Loucy (cell line): ENCODE data around the gene KDM4B.

ENCODE experiments used
- H2AFZ ChIP-seq: fragments of 200-600 bp; sonication (generic); 2 replicates; pipeline ENCODE4 v1.6.0; 2016; ENCODE audit warnings: antibody characterized with exemption, mild to moderate bottlenecking, low read length, moderate library complexity
- H3F3A ChIP-seq: fragments of 200-600 bp; 2 replicates; pipeline ENCODE4 v1.6.0; 2016; ENCODE audit warnings: antibody characterized with exemption, low read depth, mild to moderate bottlenecking
- H3K27me3 ChIP-seq: fragments of 200-600 bp; sonication (generic); 2 replicates; pipeline ENCODE4 v1.6.1; 2014; ENCODE audit warnings: low read length, mild to moderate bottlenecking; ENCODE audit not compliant: insufficient read depth, poor library complexity, severe bottlenecking
- H3K36me3 ChIP-seq: fragments of 200-600 bp; sonication (generic); 2 replicates; pipeline ENCODE4 v1.6.1; 2016; ENCODE audit warnings: low read length; ENCODE audit not compliant: insufficient read depth
- H3K4me1 ChIP-seq: fragments of 200-600 bp; sonication (generic); 2 replicates; pipeline ENCODE4 v1.5.1; 2014; ENCODE audit warnings: low read length, mild to moderate bottlenecking; ENCODE audit not compliant: insufficient read depth, poor library complexity, severe bottlenecking
- H3K4me2 ChIP-seq: fragments of 200-600 bp; sonication (generic); 2 replicates; pipeline ENCODE4 v1.6.0; 2014; ENCODE audit warnings: antibody characterized with exemption, low read length, low read depth, mild to moderate bottlenecking; ENCODE audit not compliant: poor library complexity, severe bottlenecking
- H3K4me3 ChIP-seq: fragments of 200-600 bp; sonication (generic); 2 replicates; pipeline ENCODE4 v1.5.1; 2014; ENCODE audit warnings: low read length, mild to moderate bottlenecking, mixed read lengths; ENCODE audit not compliant: poor library complexity, severe bottlenecking
- H3K79me2 ChIP-seq: fragments of 200-600 bp; sonication (generic); 2 replicates; pipeline ENCODE4 v1.6.1; 2014; ENCODE audit warnings: low read length; ENCODE audit not compliant: insufficient read depth
- H3K9ac ChIP-seq: fragments of 200-600 bp; sonication (generic); 2 replicates; pipeline ENCODE4 v1.6.0; 2014; ENCODE audit warnings: mild to moderate bottlenecking, low read depth, low read length, moderate library complexity; ENCODE audit not compliant: poor library complexity, severe bottlenecking
- H3K9me2 ChIP-seq: fragments of 200-600 bp; sonication (generic); replicated peaks from 2 replicates; pipeline ENCODE4 v1.6.1; 2016; ENCODE audit warnings: low read depth, low read length, mixed read lengths
- H3K9me3 ChIP-seq: fragments of 200-600 bp; sonication (generic); 2 replicates; pipeline ENCODE4 v1.6.1; 2014; ENCODE audit warnings: mild to moderate bottlenecking, antibody characterized with exemption, low read length, low read depth; ENCODE audit not compliant: insufficient read depth
- H4K20me1 ChIP-seq: fragments of 200-600 bp; sonication (generic); 2 replicates; pipeline ENCODE4 v1.6.0; 2014; ENCODE audit warnings: antibody characterized with exemption, low read length, mild to moderate bottlenecking; ENCODE audit not compliant: insufficient read depth, poor library complexity, severe bottlenecking
- EZH2phosphoT487 ChIP-seq: fragments of 200-600 bp; IDR thresholded peaks from 2 replicates; pipeline ENCODE4 v1.6.1; 2018; ENCODE audit warnings: antibody characterized with exemption, mild to moderate bottlenecking, moderate library complexity, borderline replicate concordance
- TF ChIP-seq, protein P1 (sequence below): fragments of 200-600 bp; sonication (generic); conservative IDR thresholded peaks from 2 replicates; pipeline ENCODE4 v1.5.1; 2014; ENCODE audit warnings: mild to moderate bottlenecking, antibody characterized with exemption, low read length

Gene KDM4B

DNA sequence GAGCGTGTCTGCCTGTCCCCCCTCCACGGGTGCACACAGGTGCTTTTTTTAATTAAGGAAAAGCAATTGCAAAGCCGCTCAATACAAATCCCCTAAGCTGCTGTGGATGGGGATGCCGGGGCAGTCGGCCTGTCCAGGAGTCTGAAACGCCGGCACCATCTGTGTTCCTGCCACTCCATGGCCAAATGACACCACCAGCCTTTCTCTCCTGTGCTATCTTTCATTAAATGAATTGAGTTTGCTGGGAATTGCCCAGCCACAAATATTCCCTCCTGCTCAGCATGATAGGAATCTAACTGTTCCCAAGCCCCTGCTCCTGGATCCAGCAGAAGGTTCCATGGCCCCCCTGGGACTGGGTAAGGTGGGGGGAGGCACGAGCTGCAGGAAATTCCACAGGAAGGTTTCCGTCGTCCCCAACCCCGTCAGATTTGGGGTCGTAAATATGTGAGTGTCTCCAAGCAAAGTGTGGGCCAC is 139.2 kb downstream of the KDM4B start:
- H3K9ac ChIP-seq, result no peak overlapping the region
- no peaks in the 10 kb centered on the region for H3K79me2 ChIP-seq
- H3K4me1 ChIP-seq, result no peaks in the 10 kb centered on the region
- H3K4me3 ChIP-seq, result no peak overlapping the region
- no peaks in the 10 kb centered on the region for H3K27me3 ChIP-seq
- H3F3A ChIP-seq, result no peaks in the 10 kb centered on the region
- H3K9me3 ChIP-seq, result no peaks in the 10 kb centered on the region
- peaks cover 85% of the 10 kb centered on the region; the same call in 1 of the 2 replicates for H3K36me3 ChIP-seq
- H3K9me2 ChIP-seq, result no peaks in the 10 kb centered on the region
- H2AFZ ChIP-seq, result no peak overlapping the region
- no peaks in the 10 kb centered on the region for H4K20me1 ChIP-seq
- H3K4me2 ChIP-seq, result no peak overlapping the region
- TF ChIP-seq, protein P1, sequence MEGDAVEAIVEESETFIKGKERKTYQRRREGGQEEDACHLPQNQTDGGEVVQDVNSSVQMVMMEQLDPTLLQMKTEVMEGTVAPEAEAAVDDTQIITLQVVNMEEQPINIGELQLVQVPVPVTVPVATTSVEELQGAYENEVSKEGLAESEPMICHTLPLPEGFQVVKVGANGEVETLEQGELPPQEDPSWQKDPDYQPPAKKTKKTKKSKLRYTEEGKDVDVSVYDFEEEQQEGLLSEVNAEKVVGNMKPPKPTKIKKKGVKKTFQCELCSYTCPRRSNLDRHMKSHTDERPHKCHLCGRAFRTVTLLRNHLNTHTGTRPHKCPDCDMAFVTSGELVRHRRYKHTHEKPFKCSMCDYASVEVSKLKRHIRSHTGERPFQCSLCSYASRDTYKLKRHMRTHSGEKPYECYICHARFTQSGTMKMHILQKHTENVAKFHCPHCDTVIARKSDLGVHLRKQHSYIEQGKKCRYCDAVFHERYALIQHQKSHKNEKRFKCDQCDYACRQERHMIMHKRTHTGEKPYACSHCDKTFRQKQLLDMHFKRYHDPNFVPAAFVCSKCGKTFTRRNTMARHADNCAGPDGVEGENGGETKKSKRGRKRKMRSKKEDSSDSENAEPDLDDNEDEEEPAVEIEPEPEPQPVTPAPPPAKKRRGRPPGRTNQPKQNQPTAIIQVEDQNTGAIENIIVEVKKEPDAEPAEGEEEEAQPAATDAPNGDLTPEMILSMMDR, result no peak
- no peak for TF ChIP-seq EZH2phosphoT487

DNA sequence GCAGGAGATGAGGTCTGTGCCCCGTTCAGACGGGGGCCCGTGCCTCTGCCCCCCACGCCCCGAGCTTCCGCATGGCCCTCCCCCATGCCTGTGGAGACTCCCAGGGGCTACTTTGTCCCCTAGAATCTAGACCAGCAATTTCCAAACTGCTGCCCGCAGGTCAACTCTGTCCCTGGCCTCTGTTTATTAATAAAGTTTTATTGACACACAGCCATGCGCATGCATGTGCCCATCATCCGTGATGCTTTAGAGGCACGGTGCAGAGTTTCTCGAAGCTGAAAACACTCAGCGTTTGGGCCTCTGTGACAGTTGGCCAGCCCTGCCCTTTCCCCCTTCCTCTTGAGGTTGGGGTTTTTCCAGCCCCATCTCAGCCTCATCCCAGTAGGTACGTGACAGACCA is 140.0 kb downstream of the KDM4B start:
- Histone ChIP-seq H3F3A (no peaks in the 10 kb centered on the region), H3K4me3 (no peak overlapping the region), H3K9ac (no peak overlapping the region), H3K9me3 (no peaks in the 10 kb centered on the region), H3K79me2 (no peaks in the 10 kb centered on the region), H4K20me1 (no peaks in the 10 kb centered on the region), H3K4me2 (no peak overlapping the region), H2AFZ (no peak overlapping the region), H3K36me3 (peaks cover 85% of the 10 kb centered on the region; the same call in 1 of the 2 replicates), H3K4me1 (no peaks in the 10 kb centered on the region), H3K9me2 (no peaks in the 10 kb centered on the region), H3K27me3 (no peaks in the 10 kb centered on the region)
- TF ChIP-seq, protein P1, result no peak
- TF ChIP-seq EZH2phosphoT487, result no peak

DNA sequence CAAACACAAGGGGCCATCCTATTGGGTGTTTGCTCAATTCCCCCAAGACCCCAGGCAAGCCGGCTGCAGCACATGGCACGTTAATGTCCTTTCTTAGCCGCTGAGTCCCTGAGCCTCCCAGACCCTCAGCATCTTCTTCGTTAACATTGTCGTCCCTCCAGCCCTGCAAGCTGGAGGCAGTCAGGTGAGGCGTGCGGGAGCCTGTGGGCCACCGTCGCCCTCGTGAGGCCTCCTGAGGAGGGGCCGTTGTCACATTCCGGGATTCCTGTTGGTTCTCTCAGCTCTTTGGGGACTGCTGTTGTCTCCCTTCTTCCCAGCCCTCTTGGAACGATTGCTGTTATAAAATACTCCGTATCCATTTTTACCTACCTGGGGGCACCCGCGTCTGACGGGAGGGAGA is 140.6 kb downstream of the KDM4B start:
- H3K4me2 ChIP-seq, result no peak overlapping the region
- H4K20me1 ChIP-seq, result no peaks in the 10 kb centered on the region
- H3K9me2 ChIP-seq, result no peaks in the 10 kb centered on the region
- H2AFZ ChIP-seq, result no peak overlapping the region
- no peak overlapping the region for H3K4me3 ChIP-seq
- H3K9ac ChIP-seq, result no peak overlapping the region
- H3K4me1 ChIP-seq, result no peaks in the 10 kb centered on the region
- no peaks in the 10 kb centered on the region for H3K9me3 ChIP-seq
- TF ChIP-seq, protein P1, result no peak
- no peak for TF ChIP-seq EZH2phosphoT487
- no peaks in the 10 kb centered on the region for H3F3A ChIP-seq
- no peaks in the 10 kb centered on the region for H3K27me3 ChIP-seq
- peaks cover 84% of the 10 kb centered on the region; the same call in 1 of the 2 replicates for H3K36me3 ChIP-seq
- H3K79me2 ChIP-seq, result no peaks in the 10 kb centered on the region
